Duodenal mucosa (tissue), 2 donors: ENCODE data around the gene ARHGAP22.

Source experiments
- H3K27ac ChIP-seq: one replicate; pipeline ENCODE4 v1.7.0; 2013; ENCODE audit warnings: low read depth, low read length
- H3K27me3 ChIP-seq, 2 donors: one replicate each; pipeline ENCODE4 v1.7.0; 2013; ENCODE audit warnings: low read length in 2 of 2, control low read depth in 1 of 2; ENCODE audit not compliant: insufficient read depth in 2 of 2, control insufficient read depth in 1 of 2
- H3K36me3 ChIP-seq, 2 donors: one replicate each; pipeline ENCODE4 v1.7.0; 2013; ENCODE audit warnings: low read length in 2 of 2, control low read depth in 1 of 2; ENCODE audit not compliant: insufficient read depth in 2 of 2, control insufficient read depth in 1 of 2
- H3K4me1 ChIP-seq, 2 donors: one replicate each; pipeline ENCODE4 v1.7.0; 2013; ENCODE audit warnings: low read length in 2 of 2, control low read depth in 1 of 2; ENCODE audit not compliant: insufficient read depth in 2 of 2, control insufficient read depth in 1 of 2
- H3K4me3 ChIP-seq, 2 donors: one replicate each; pipeline ENCODE4 v1.7.0; 2013; ENCODE audit warnings: low read length in 2 of 2, low read depth in 1 of 2
- H3K9ac ChIP-seq, 2 donors: one replicate each; pipeline ENCODE4 v1.7.0; 2013; ENCODE audit warnings: low read length in 2 of 2, low read depth in 1 of 2
- H3K9me3 ChIP-seq, 2 donors: one replicate each; pipeline ENCODE4 v1.7.0; 2013; ENCODE audit warnings: low read length in 2 of 2, control low read depth in 1 of 2; ENCODE audit not compliant: control insufficient read depth in 1 of 2

The ARHGAP22 gene

DNA sequence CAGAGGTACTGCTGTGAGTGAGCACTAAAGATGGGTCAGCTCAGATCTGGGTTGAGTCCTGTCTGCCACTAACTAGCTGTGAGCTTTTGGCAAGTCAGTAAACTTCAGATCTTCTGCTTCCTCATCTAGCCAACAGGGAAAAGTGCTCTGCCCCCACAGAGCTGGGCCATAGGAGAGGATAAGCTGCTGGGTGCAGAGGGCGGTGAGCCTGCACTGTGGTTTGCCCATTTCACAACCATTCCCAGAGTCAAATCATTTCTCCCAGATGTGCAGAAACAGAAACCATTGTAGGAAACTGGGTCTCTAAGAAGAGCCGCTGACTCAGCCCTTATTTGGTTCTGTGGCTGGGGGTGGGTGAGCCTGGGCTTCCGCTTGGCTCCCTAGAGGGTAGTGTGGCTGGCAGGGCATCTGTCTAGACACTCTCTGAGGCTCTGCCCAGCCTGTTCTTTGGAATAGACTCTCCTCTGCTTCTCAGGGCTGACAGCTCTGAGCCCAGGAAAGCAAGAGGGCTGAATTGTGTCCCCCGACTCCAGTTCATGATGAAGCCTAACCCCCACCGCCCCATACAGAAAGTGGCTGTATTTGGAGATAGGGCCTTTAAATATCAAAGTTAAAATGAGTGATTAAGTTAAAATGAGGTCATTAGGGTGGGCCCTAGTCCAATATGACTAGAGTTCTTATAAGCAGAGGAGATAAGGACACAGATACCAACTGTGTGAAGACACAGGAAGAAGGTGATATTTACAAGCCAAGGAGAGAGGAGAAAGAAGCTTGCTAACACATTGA lies 29.5 kb upstream of the ARHGAP22 start:
- no peak overlapping the region for H3K4me3 ChIP-seq
- H3K36me3 ChIP-seq, result no peaks in the 10 kb centered on the region
- no peak overlapping the region for H3K27ac ChIP-seq

DNA sequence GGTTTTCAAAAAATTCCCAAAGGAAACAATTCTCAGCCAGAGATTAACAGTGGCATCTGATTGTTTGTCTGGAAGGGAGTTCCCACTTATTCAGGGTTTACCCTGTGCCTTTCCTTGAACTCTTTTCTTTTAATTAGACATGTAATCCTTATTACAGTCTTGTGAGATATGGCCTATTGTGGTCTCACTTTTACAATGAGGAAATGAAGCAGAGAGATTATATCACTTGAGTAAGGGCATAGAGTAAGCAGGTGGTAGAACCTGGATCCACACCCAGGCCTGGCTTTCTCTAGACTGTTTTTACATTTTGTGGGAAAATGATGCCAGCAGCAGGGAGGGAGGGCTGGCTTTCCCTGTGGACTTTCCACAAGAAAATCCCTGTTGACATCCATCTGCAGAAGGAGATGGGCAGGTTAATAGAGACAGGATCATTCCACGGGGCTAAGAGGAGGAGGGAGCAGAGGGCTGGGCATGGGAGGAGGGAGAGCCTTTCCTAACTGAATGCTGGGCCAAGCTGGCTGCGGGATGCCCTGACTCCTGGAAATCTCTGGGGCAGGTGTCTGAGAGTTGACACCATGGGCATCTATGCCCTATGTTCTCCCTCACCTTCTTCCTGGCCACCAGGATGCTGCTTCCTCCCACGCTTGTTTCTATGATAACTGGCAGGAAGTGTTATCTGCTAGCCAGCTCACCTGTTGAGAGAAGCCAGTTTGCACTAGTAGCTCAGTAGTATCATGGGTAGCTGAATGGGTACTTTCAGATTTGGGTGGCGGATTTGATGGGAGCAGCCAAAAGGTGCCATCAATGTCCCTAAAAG lies 28.7 kb upstream of the ARHGAP22 start:
- H3K27me3 ChIP-seq, result peaks cover 0 to 5% of the 10 kb centered on the region in 2 donors
- H3K4me3 ChIP-seq, result no peak overlapping the region
- no peak overlapping the region for H3K27ac ChIP-seq
- H3K4me1 ChIP-seq, result peaks cover 5 to 11% of the 10 kb centered on the region in 2 donors
- no peak overlapping the region for H3K9ac ChIP-seq
- no peaks in the 10 kb centered on the region for H3K36me3 ChIP-seq
- no peaks in the 10 kb centered on the region for H3K9me3 ChIP-seq

More for the DNA sequence above, 29.5 kb upstream of the ARHGAP22 start:
- Histone ChIP-seq H3K9ac (no peak overlapping the region), H3K27me3 (peaks cover 0 to 5% of the 10 kb centered on the region in 2 donors), H3K4me1 (peaks cover 5 to 11% of the 10 kb centered on the region in 2 donors), H3K9me3 (no peaks in the 10 kb centered on the region)

DNA sequence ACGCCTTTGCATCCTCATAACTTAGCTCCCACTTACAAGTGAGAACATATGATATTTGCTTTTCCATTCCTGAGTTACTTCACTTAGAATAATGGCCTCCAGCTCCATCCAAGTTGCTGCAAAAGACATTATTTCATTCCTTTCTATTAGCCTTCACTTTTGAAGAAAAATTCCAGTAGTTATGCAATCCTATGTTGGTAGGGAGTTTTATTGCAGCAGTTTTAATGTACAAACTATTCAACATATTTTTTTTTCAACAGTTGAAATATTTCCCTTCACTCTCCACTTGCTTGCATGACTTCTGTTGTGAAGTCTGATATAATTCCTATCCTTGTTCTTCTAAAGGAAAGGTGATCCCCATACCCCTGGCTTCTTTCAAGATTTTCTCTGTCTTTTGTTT lies 27.3 kb upstream of the ARHGAP22 start:
- Histone ChIP-seq H3K4me1 (peaks cover 5 to 11% of the 10 kb centered on the region in 2 donors), H3K9me3 (no peaks in the 10 kb centered on the region), H3K9ac (no peak overlapping the region), H3K4me3 (no peak overlapping the region), H3K27me3 (peaks cover 0 to 5% of the 10 kb centered on the region in 2 donors), H3K36me3 (no peaks in the 10 kb centered on the region), H3K27ac (no peak overlapping the region)

DNA sequence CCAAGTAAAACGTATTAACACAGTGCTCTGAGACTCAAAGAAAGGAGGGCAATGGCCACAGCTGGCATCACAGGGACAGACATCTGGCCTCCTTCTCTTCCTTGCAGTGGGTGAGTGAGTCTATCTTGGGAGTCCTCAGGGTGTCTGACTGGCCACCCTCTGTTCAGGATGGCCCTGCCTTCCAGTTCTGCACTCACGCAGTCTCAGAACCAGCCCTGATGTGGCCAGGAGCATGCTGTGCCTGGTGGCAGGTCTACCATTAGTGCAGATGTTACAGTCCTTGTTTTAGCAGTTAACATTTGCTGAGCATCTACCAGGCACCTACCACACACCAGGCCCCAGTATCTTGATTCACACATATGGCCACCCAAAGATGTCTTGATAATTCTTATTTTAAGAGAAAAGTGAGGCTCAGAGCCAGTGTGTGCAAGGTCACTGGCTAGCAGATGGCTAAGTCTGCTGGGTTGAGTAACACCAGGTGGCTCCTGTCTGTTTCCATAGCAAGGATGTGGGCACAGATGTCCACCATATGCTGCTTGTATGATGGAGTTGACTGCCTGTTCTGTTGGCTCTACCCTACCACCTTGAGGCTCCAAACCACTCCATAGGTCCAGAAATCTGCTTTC lies 23.2 kb upstream of the ARHGAP22 start:
- Histone ChIP-seq H3K4me1 (no peaks in the 10 kb centered on the region), H3K4me3 (no peak overlapping the region), H3K9me3 (no peaks in the 10 kb centered on the region), H3K27ac (no peak overlapping the region), H3K9ac (no peak overlapping the region), H3K27me3 (no peaks in the 10 kb centered on the region), H3K36me3 (no peaks in the 10 kb centered on the region)

DNA sequence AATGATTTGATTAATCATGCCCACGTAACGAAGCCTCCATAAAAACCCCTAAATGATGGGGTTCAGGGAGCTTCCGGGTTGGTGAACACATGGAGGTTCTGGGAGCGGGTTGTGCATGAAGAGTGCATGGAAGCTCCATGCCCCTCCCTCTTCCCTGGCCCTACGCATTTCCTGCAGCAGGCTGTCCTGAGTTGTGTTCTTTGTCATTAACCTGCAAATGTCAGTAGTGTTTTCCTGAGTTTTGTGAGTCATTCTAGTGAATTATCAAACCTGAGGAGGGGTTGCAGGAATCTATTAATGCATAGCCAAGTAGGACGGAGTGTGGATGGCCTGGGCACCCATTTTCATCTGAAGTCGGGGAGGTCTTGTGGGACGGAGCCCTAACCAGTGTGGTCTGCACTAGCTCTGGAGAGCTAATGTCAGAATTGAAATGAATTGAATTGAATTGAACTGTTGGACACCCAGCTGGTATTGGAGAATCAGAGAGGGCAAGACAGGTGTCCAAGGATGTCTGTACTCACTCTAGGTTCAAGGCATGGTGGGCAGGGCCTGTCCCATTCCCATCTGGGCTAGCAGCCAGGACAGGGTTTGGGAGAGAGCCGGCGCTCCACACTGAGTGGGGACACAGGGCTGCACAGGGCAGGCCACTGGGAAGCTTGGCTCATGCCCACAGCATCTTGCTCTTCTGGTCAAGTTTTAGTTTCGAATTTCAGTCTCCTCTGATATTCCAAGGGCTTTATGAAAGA lies 22.3 kb upstream of the ARHGAP22 start:
- H3K4me1 ChIP-seq, result no peaks in the 10 kb centered on the region
- no peak overlapping the region for H3K27ac ChIP-seq
- H3K27me3 ChIP-seq, result no peaks in the 10 kb centered on the region
- H3K36me3 ChIP-seq, result no peaks in the 10 kb centered on the region
- no peak overlapping the region for H3K9ac ChIP-seq
- H3K9me3 ChIP-seq, result no peaks in the 10 kb centered on the region
- no peak overlapping the region for H3K4me3 ChIP-seq

DNA sequence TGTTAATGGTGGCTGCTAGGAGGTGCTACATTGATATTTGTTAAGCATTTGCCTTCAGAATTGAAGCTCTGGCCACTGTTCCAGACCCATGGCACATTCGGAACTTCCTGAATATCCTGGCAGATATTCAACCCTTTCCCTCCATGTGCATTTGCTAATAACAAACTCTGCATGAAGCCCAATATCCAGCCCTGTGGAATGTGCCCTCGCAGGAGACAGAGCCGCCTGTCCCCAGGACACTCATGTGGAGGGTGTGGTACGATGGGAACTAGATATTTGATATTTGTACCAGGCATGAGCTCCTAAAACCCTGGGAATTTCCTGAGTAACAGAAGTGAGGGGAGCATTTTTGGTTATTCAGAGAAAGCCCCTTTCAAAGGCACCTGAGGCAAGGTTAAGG lies 21.6 kb upstream of the ARHGAP22 start:
- H3K9me3 ChIP-seq, result no peaks in the 10 kb centered on the region
- no peak overlapping the region for H3K4me3 ChIP-seq
- no peak overlapping the region for H3K9ac ChIP-seq
- H3K36me3 ChIP-seq, result no peaks in the 10 kb centered on the region
- no peaks in the 10 kb centered on the region for H3K27me3 ChIP-seq
- no peaks in the 10 kb centered on the region for H3K4me1 ChIP-seq
- no peak overlapping the region for H3K27ac ChIP-seq

DNA sequence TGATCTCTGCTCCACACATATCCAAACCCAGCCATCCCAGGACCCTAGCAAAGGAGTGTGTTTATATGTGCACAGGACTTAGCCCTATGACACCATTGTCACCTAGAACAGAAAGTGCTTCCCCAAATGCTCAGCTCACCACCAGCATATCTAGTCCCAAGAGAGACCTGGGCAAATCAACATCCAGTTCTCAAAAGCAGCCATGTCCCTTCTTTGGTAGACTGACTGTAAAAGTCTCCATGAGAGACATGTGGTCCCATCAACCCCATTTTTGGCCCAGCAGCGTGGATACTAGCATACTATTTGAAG lies 20.9 kb upstream of the ARHGAP22 start:
- H3K4me1 ChIP-seq, result no peaks in the 10 kb centered on the region
- H3K27me3 ChIP-seq, result no peaks in the 10 kb centered on the region
- H3K36me3 ChIP-seq, result no peaks in the 10 kb centered on the region
- no peak overlapping the region for H3K27ac ChIP-seq
- H3K4me3 ChIP-seq, result no peak overlapping the region
- no peaks in the 10 kb centered on the region for H3K9me3 ChIP-seq
- H3K9ac ChIP-seq, result no peak overlapping the region

DNA sequence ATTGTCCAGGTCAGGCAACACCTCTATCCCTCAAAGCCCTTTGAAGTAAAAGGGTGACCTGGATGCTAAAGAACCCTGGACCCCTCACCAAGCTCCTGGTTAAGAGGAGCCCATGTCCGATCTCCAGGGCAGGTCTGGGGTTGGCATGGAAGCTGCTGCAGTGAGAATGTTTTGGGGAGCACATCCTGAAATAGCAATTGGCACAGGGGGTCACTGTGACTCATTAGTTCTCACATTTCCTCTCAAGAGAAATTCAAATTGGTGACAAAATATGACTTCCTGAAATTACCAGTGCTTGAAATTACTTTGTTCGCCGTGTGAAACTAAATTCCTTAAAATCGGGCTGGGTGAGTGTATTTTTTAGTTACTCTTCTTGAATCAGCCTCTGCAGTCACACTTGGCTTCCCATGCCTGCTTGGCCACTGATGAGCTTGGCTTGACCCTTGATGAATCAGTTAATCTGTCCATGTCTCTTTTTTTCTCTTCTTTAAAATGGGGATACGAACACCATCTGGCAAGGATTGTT lies 18.8 kb upstream of the ARHGAP22 start:
- no peak overlapping the region for H3K4me3 ChIP-seq
- H3K9ac ChIP-seq, result no peak overlapping the region
- no peaks in the 10 kb centered on the region for H3K9me3 ChIP-seq
- H3K27me3 ChIP-seq, result no peaks in the 10 kb centered on the region
- H3K36me3 ChIP-seq, result no peaks in the 10 kb centered on the region
- H3K27ac ChIP-seq, result no peak overlapping the region
- no peaks in the 10 kb centered on the region for H3K4me1 ChIP-seq

DNA sequence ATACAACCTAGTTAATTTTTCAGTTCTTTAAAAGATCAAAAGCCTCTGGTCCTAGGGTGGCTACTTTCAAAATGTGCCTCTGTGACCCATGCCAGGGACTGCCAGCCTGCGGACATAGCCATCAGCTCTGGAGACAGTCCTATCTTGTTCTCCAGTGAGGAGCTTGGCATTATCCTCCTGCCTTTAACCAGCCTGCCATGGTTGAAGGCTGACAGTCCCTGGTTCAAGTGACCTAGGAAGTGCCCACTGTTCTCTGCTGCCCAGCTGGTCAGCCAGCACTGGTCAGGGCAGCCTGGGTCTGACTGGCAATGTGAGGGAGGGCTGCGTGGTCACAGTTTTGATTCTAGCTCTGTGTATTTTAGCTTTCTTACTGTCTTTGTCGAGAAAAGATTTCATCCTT lies 18.1 kb upstream of the ARHGAP22 start:
- no peaks in the 10 kb centered on the region for H3K9me3 ChIP-seq
- no peak overlapping the region for H3K4me3 ChIP-seq
- H3K9ac ChIP-seq, result no peak overlapping the region
- no peak overlapping the region for H3K27ac ChIP-seq
- H3K27me3 ChIP-seq, result no peaks in the 10 kb centered on the region
- no peaks in the 10 kb centered on the region for H3K36me3 ChIP-seq
- H3K4me1 ChIP-seq, result no peaks in the 10 kb centered on the region
